ENCODE measurements around the gene STXBP2.

Gene STXBP2

GRCh38 chr19:7633698-7634097 is 3.2 kb upstream of the STXBP2 start, which contains the start of gene PCP2:
TSS of gene PCP2 (minus strand) at chr19:7633719. CDS start at chr19:7633457, 262 bp downstream.
- no peak for TF ChIP-seq TCF12 (IDR thresholded peaks at IDR 0.05; ENCODE audit: low read depth)
- no peak for TF ChIP-seq EGR1 (IDR thresholded peaks at IDR 0.05)
- TF ChIP-seq RAD21 (IDR thresholded peaks at IDR 0.05; ENCODE audit: low read depth), result no peak
- TF ChIP-seq MAX (IDR thresholded peaks at IDR 0.05), result no peak
- TF ChIP-seq YY1 (IDR thresholded peaks at IDR 0.05; ENCODE audit: low read depth), result no peak
- no peak for TF ChIP-seq USF1 (IDR thresholded peaks at IDR 0.05)
- TF ChIP-seq FOXM1 (IDR thresholded peaks at IDR 0.05; ENCODE audit: borderline replicate concordance, low read depth), result no peak
- TF ChIP-seq EP300 (IDR thresholded peaks at IDR 0.05; ENCODE audit: borderline replicate concordance), result no peak
- TF ChIP-seq TAF1 (IDR thresholded peaks at IDR 0.05; ENCODE audit: low read depth), result no peak
- no peak for TF ChIP-seq CEBPB (IDR thresholded peaks at IDR 0.05)
- no peak for TF ChIP-seq ZBTB7A (IDR thresholded peaks at IDR 0.05; ENCODE audit: low read depth)
- no peak for TF ChIP-seq REST (IDR thresholded peaks at IDR 0.05; ENCODE audit: low read depth)
- TF ChIP-seq TEAD4 (IDR thresholded peaks at IDR 0.05), result no peak
- no peak for TF ChIP-seq NFIC (IDR thresholded peaks at IDR 0.05)
- TF ChIP-seq CREB1 (IDR thresholded peaks at IDR 0.05; ENCODE audit: low read depth), result no peak

GRCh38 chr19:7635670-7636069 is 1.2 kb upstream of the STXBP2 start:
- no peak for TF ChIP-seq TAF1 (IDR thresholded peaks at IDR 0.05; ENCODE audit: low read depth)
- no peak for TF ChIP-seq ZBTB7A (IDR thresholded peaks at IDR 0.05; ENCODE audit: low read depth)
- no peak for TF ChIP-seq EP300 (IDR thresholded peaks at IDR 0.05; ENCODE audit: borderline replicate concordance)
- no peak for TF ChIP-seq FOXM1 (IDR thresholded peaks at IDR 0.05; ENCODE audit: borderline replicate concordance, low read depth)
- TF ChIP-seq YY1 (IDR thresholded peaks at IDR 0.05; ENCODE audit: low read depth), result no peak
- TF ChIP-seq NFIC (IDR thresholded peaks at IDR 0.05), result no peak
- no peak for TF ChIP-seq RAD21 (IDR thresholded peaks at IDR 0.05; ENCODE audit: low read depth)
- TF ChIP-seq CEBPB (IDR thresholded peaks at IDR 0.05), result no peak
- TF ChIP-seq TEAD4 (IDR thresholded peaks at IDR 0.05), result no peak
- TF ChIP-seq USF1 (IDR thresholded peaks at IDR 0.05), result no peak
- no peak for TF ChIP-seq MAX (IDR thresholded peaks at IDR 0.05)
- TF ChIP-seq CREB1 (IDR thresholded peaks at IDR 0.05; ENCODE audit: low read depth), result no peak
- no peak for TF ChIP-seq TCF12 (IDR thresholded peaks at IDR 0.05; ENCODE audit: low read depth)
- TF ChIP-seq REST (IDR thresholded peaks at IDR 0.05; ENCODE audit: low read depth), result no peak
- TF ChIP-seq EGR1 (IDR thresholded peaks at IDR 0.05), result no peak

- TF ChIP-seq CEBPB (IDR thresholded peaks at IDR 0.05) (no peak), YY1 (IDR thresholded peaks at IDR 0.05; ENCODE audit: low read depth) (no peak), NFIC (IDR thresholded peaks at IDR 0.05) (no peak), TCF12 (IDR thresholded peaks at IDR 0.05; ENCODE audit: low read depth) (no peak), MAX (IDR thresholded peaks at IDR 0.05) (no peak), USF1 (IDR thresholded peaks at IDR 0.05) (no peak), REST (IDR thresholded peaks at IDR 0.05; ENCODE audit: low read depth) (no peak), RAD21 (IDR thresholded peaks at IDR 0.05; ENCODE audit: low read depth) (no peak), EP300 (IDR thresholded peaks at IDR 0.05; ENCODE audit: borderline replicate concordance) (no peak), EGR1 (IDR thresholded peaks at IDR 0.05) (no peak), TEAD4 (IDR thresholded peaks at IDR 0.05) (no peak), FOXM1 (IDR thresholded peaks at IDR 0.05; ENCODE audit: borderline replicate concordance, low read depth) (no peak), ZBTB7A (IDR thresholded peaks at IDR 0.05; ENCODE audit: low read depth) (no peak), CREB1 (IDR thresholded peaks at IDR 0.05; ENCODE audit: low read depth) (no peak), TAF1 (IDR thresholded peaks at IDR 0.05; ENCODE audit: low read depth) (no peak)
Observed at GRCh38 chr19:7636317-7636690, 606 bp upstream of the STXBP2 start.
